ENCODE data around the gene RTN4RL2. TPM values are rescaled to one million over a fixed set of nuclear protein-coding genes. Genes with fewer than 3 reads are reported as not detected.

RTN4RL2 gene
- under 1 TPM; 0.43 to 0.44 TPM for total RNA-seq

DNA sequence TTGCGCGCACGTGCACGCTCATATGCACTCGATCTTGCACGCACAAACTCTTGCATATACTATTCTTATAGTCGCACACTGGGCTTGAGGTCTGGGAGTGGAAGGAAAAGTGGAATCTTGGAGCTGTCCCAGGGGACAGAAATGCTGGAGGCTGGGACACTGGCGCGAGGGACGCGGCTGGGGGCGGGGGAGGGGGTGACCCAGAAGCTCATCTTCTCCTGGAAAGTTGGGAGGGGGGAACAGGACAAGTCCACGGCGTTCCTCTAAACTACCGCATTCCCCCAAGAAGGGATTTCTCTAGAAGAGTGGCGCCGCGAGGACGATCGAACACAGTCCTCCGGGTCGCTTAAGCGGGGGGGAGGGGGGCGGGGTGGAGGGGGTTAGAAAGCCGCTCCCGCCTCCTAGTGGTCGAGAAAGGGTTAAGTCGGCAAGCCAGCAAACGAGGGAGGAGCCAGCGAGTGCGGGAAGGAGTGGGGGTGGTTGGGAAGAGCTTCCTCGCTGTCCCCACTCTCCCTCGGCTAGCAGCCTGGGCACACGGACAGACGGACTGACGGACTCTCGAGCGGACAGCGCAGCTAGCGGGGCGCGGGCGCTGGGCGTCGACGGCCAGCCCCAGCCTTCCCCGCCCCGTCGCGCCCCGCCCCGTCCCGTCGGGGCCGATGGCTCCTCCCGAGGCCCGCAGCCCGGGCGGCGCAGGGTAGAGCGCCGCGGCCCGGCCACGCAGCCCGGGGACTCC, at the start of gene RTN4RL2:
RTN4RL2 (plus strand) TSS at position 507 of the 736 bp plus-strand sequence. CDS start 338 bp downstream, outside the sequence.
- Mint-ChIP-seq H3K9me3 (no peaks in the 10 kb centered on the region), H3K27ac (no peak within 1 kb of the TSS), H3K4me3 (peak within 1 kb of the TSS; percentile 75), H3K4me1 (peaks cover 21% of the 10 kb centered on the region), H3K27me3 (peaks cover 48% of the 10 kb centered on the region), H3K36me3 (no peaks in the 10 kb centered on the region)
- peak; percentile 59 for DNase-seq

DNA sequence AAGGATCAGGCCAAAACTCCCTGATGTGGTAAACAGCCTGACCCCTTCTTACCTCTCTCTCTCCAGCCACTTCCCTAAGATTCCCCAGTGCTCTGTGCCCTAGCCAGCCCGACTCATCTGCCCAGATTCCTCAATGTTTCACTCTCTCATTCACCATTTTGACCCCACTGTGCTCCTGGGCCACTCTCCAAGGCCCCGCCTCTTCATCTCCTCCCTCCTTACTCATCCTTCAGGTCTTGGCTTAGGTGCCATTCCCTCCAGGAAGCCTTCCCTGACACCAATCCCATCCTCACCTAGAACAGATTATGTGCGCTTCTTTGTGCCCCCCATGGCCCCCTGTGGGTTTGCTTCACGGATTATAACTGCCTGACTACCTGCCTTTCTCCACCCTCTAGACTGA, 46.6 kb upstream of the RTN4RL2 start:
- H3K36me3 Mint-ChIP-seq = peaks cover 80% of the 10 kb centered on the region
- no peaks in the 10 kb centered on the region for H3K9me3 Mint-ChIP-seq
- H3K4me1 Mint-ChIP-seq = peaks cover 59% of the 10 kb centered on the region
- H3K27ac Mint-ChIP-seq = peak overlapping the region; percentile 10
- no peak for DNase-seq
- H3K4me3 Mint-ChIP-seq = peak overlapping the region; percentile 6
- no peaks in the 10 kb centered on the region for H3K27me3 Mint-ChIP-seq

DNA sequence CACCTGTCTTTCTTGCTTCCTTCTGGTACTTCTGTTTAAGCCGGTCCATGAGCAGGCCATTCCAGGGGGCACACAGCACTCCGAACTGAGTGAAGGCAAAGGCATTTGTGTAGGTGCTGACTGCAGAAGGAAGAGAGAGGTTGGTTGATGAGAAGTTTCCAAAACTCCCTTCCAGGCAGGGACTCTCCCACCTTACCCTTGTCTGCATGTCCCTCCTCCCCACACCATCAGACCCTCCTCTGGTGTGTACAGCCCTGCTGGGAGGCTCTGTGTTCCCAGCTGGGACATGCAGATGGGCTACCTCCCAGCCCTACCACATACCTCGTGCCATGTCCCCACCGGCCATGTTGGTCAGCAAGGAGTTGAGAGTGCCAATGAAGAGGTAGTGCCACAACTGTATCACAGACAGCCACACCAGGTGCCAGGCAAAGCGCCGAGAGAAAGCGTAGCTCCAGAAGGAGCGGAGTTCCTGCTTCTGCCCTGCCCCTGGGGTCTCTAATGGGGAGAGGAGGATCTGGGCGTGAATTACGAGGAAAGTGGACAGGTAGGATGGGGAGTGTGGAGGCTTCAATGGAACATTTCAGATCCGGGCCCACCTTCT, 45.6 kb upstream of the RTN4RL2 start:
- peaks cover 79% of the 10 kb centered on the region for H3K36me3 Mint-ChIP-seq
- H3K27ac Mint-ChIP-seq = no peak overlapping the region
- peaks cover 58% of the 10 kb centered on the region for H3K4me1 Mint-ChIP-seq
- H3K4me3 Mint-ChIP-seq = no peak overlapping the region
- no peaks in the 10 kb centered on the region for H3K9me3 Mint-ChIP-seq
- DNase-seq = no peak
- no peaks in the 10 kb centered on the region for H3K27me3 Mint-ChIP-seq

DNA sequence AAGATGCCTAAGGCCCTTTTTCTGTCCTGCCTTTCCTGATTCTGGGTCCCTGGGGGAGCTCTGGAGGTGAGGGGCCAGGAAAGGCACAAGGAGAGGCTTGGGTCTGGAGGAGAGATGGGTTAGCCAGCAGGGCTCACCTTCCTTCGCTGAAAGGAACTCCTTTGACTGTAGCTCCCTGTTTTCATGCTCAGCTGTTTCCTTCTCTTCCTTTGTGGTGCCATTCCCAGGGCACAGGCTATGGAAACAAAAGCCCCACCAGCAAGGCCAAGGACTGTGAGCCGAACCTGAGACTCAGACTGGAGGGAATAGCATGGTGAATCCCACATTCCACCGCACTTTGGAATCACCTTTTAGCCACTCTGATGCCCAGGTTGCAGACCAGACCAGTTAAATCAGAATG, 43.9 kb upstream of the RTN4RL2 start:
- no peaks in the 10 kb centered on the region for H3K27me3 Mint-ChIP-seq
- DNase-seq = no peak
- H3K4me1 Mint-ChIP-seq = peaks cover 63% of the 10 kb centered on the region
- no peak overlapping the region for H3K27ac Mint-ChIP-seq
- no peaks in the 10 kb centered on the region for H3K9me3 Mint-ChIP-seq
- H3K36me3 Mint-ChIP-seq = peaks cover 83% of the 10 kb centered on the region
- no peak overlapping the region for H3K4me3 Mint-ChIP-seq

DNA sequence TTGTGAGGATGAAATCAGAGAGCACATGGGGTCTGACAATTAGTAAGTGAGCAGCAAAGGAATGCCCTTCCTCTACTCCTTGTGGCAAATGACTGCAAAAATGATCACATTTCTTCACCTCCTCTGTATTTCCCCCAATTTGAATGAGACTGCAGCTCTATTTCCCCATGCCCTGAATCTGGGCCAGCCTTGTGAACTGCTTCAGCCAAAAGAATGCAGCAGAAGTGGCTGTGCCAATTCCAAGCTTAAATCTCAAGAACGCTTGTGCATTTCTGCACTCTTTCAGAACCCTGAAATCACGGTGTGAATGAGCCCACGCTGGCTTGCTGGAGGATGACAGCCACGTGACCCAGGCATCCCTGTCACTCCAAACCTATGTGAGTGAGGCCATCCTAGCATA, 43.3 kb upstream of the RTN4RL2 start:
- H3K36me3 Mint-ChIP-seq = peaks cover 86% of the 10 kb centered on the region
- H3K27ac Mint-ChIP-seq = no peak overlapping the region
- no peaks in the 10 kb centered on the region for H3K27me3 Mint-ChIP-seq
- no peak for DNase-seq
- H3K9me3 Mint-ChIP-seq = no peaks in the 10 kb centered on the region
- no peak overlapping the region for H3K4me3 Mint-ChIP-seq
- peaks cover 67% of the 10 kb centered on the region for H3K4me1 Mint-ChIP-seq

DNA sequence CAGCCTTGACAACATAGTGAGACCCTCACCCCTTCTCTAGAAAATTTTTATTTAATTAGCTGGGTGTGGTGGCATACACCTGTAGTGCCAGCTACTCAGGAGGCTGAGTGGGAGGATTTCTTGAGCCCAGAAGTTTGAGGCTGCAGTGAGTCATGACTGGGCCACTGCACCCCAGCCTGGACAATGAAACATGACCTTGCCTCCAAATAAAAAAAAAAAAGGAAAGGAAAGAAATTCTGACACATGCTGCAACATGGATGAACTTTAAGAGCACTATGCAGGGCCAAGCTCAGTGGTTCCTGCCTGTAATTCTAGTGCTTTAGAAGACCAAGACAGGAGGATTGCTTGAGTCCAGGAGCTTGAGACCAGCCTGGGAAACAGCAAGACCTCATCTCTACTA, 42.2 kb upstream of the RTN4RL2 start:
- Mint-ChIP-seq H3K27ac (no peak overlapping the region), H3K27me3 (no peaks in the 10 kb centered on the region), H3K4me1 (peaks cover 75% of the 10 kb centered on the region), H3K4me3 (no peak overlapping the region), H3K36me3 (peaks cover 90% of the 10 kb centered on the region), H3K9me3 (no peaks in the 10 kb centered on the region)
- DNase-seq = no peak

DNA sequence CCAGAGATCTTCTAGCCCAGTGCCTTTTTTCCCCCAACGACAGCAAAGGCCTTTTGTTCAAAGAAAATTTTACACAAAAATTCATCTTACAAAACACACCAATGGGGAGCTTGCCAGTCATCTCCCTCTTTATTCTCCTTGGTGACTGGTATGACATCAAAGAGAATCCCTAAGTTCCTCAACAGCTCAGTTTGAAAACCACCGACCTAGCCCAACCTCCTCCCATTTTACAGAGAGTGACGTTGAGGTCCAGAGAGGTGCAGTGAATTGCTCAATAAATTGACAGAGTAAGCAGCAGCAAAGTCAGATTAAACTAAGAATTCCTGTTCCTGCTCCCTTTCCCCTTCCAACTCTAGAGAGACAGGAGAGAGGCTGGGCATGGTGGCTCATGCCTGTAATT, 41.2 kb upstream of the RTN4RL2 start:
- H3K9me3 Mint-ChIP-seq = no peaks in the 10 kb centered on the region
- no peaks in the 10 kb centered on the region for H3K27me3 Mint-ChIP-seq
- H3K27ac Mint-ChIP-seq = no peak overlapping the region

DNA sequence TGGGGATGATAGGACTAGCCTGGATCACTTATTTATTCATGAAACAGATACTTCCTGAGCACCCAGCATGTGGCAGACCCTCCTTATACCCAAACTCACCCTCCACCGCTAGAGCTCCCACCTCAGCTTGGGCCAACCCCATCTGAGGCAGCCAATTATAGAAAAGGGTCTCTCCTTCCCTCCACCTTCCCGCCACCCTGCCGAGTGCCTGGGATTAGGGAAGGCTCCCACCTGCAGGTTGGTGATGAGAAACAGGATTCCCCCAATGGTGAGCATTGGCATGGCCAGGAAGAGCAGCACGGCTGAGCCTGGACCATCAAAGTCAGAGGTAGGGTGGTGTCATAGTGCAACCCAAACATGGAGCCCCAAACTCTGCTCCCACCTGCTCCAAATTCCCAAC, 39.3 kb upstream of the RTN4RL2 start:
- Mint-ChIP-seq H3K36me3 (peaks cover 94% of the 10 kb centered on the region), H3K4me3 (no peak overlapping the region), H3K9me3 (no peaks in the 10 kb centered on the region), H3K4me1 (peaks cover 65% of the 10 kb centered on the region), H3K27ac (peak overlapping the region; percentile 20), H3K27me3 (no peaks in the 10 kb centered on the region)
- DNase-seq = no peak

More for the DNA sequence above, 41.2 kb upstream of the RTN4RL2 start:
- Mint-ChIP-seq H3K4me3 (no peak overlapping the region), H3K36me3 (peaks cover 90% of the 10 kb centered on the region), H3K4me1 (peaks cover 73% of the 10 kb centered on the region)
- no peak for DNase-seq

DNA sequence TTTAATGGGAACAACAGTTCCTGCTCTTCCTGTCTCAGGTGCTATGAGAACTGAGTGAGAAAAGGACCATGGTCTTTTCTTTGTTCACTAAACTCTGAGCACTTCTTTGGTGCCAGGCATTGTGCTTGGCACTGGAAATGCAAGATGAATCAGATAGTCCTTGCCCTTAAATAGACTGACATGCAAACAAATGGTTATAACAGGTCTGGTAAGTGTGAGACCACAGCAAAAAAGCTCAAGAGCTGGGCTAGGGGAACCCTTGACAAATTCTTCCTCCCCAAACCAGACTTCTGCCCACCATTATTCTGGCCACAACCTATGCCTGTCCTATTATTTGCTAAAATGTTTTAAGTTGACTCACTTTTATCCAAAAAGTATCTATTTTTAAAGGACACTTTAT, 38.5 kb upstream of the RTN4RL2 start:
- DNase-seq = no peak
- H3K36me3 Mint-ChIP-seq = peaks cover 95% of the 10 kb centered on the region
- no peak overlapping the region for H3K4me3 Mint-ChIP-seq
- H3K9me3 Mint-ChIP-seq = no peaks in the 10 kb centered on the region
- H3K27ac Mint-ChIP-seq = no peak overlapping the region
- H3K4me1 Mint-ChIP-seq = peaks cover 57% of the 10 kb centered on the region
- no peaks in the 10 kb centered on the region for H3K27me3 Mint-ChIP-seq

DNA sequence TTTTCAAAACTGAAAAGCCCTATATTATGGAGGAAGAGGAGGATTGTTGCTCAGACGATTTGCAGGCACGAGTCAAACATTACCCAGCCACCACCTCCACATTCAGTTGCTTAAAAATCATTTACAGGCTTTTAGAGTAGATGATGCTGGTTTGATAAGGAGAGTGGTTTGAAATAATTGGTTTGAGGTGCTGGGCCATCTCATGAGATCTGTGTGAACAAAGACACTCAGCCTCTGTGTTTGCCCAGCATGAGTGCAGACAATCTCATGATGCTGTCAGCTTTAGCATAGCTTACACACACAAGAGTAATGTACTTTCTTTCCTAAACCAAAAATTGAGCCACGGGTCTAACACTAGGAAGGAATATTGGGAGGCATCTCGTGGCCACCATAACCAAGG, 37.7 kb upstream of the RTN4RL2 start:
- Mint-ChIP-seq H3K4me3 (peak overlapping the region; percentile 96), H3K9me3 (no peaks in the 10 kb centered on the region), H3K4me1 (peaks cover 57% of the 10 kb centered on the region), H3K27ac (peak overlapping the region; percentile 34), H3K36me3 (peaks cover 87% of the 10 kb centered on the region), H3K27me3 (no peaks in the 10 kb centered on the region)
- no peak for DNase-seq

DNA sequence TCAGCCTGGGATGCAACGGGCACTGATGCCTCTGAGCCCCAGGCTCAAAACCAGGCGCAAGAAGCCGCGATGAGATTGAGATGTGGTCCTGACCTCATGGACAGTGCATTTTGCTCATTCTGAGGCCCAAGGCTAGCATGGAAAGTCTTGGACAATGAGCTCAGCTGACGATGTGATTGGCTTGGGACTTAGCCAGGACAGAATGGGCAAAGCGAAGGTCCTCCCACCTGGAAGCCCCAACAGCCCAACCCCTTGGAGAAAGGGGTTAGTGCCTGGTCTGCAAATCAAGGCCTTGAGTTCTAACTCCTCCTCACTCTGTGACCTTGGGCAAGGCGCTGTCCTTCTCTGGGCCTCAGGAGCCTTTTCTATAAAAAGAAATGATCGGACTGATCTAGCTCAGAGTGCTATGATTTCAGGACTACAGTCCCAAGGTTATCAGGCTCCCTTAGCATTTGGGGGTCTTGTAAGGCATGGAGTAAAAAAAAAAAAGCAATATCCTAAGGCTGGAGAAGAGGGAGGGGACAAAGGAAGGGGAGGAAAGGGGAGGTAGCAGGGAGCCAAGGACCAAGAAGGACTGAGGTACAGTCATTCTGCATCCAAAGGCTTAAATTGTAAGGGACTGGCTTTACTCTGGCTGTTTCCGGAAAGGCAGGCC, 36.1 kb upstream of the RTN4RL2 start:
- peak overlapping the region; percentile 96 for H3K4me3 Mint-ChIP-seq
- H3K27me3 Mint-ChIP-seq = no peaks in the 10 kb centered on the region
- no peak for DNase-seq
- H3K9me3 Mint-ChIP-seq = no peaks in the 10 kb centered on the region
- peaks cover 53% of the 10 kb centered on the region for H3K4me1 Mint-ChIP-seq
- peak overlapping the region; percentile 97 for H3K27ac Mint-ChIP-seq
- H3K36me3 Mint-ChIP-seq = peaks cover 73% of the 10 kb centered on the region

DNA sequence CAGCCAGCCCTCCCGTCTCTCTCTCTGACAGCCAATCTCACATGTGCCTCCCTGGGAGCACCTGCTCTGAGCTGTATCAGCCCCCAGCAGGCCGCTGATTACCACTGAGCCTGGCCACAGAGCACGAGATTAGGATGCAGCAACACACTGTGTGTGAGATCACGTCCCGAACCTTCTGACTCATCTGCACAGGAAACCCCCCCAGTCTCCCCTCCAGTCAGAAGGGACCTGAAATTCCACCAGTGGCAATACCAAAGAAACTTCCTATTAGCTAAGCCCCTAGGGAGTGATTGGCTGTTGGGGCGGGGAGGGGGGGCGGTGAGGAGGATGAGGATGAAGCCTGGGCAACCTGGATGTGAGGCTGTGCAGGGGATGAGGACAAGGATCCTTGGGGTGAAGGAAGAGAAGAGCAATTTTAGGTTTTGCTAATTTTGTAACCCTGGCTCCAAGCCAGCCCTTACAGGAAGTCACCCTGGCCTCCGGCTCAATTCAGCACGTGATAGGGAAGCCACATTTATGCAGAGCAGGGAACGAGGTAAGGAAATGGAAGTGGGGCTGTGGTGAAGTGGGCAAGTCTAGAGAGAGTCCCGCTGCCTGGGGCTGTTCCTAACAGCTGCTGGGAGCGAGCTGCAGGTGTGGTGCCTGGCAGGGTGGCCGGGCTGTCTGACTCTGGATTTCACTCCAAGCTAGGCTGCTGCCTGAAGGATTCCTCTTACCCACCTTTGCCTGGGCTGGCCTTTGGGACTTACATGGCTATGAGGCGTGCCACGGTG, 35.4 kb upstream of the RTN4RL2 start:
- peak; percentile 91 for DNase-seq
- Mint-ChIP-seq H3K4me1 (peaks cover 49% of the 10 kb centered on the region), H3K4me3 (peak overlapping the region; percentile 96), H3K27ac (peak overlapping the region; percentile 97), H3K9me3 (no peaks in the 10 kb centered on the region), H3K27me3 (no peaks in the 10 kb centered on the region), H3K36me3 (peaks cover 67% of the 10 kb centered on the region)

DNA sequence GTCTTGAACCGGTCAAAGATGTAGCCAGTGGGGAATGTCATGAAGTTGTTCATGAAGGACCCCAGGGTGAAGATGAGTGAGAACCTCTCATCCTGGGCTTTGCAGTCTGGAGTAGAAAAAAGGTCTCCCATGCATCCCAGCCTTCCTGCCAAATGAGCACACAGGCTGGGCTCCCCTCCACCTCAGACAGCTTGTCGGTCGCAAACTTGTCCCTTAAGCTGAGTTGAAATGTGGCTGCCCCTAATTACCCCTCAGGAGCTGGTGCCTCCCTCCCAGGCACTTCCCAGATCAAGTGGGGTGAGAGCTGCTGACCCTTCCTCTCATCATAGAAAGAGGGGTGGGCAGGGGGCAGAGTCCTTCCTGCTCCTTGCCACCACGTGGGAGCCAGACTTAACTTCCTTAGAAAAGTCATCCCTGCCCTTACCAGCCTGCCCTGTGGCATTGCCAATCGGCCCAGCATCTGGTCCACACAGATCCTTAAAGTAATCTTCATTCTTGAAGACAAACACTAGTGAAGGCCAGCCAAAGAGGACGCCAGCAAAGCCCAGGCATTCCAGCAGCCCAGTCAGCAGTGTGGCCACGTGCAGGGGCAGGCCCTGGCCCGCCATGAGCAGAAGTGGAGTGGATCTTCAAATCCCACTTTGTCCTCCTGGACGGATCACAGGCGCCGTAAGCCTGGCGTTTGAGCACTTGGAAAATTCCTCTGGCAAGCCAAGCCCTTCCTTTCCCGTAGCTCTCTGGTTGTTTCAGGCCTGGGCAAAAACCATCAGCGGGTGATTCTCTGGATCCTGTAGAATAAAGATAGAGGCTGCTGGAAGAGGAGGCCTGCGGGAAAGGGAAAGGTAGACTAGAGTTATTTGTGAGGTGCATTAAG, 34.5 kb upstream of the RTN4RL2 start:
- DNase-seq = no peak
- H3K4me1 Mint-ChIP-seq = peaks cover 43% of the 10 kb centered on the region
- no peaks in the 10 kb centered on the region for H3K9me3 Mint-ChIP-seq
- peak overlapping the region; percentile 96 for H3K4me3 Mint-ChIP-seq
- peak overlapping the region; percentile 97 for H3K27ac Mint-ChIP-seq
- no peaks in the 10 kb centered on the region for H3K27me3 Mint-ChIP-seq
- peaks cover 59% of the 10 kb centered on the region for H3K36me3 Mint-ChIP-seq

DNA sequence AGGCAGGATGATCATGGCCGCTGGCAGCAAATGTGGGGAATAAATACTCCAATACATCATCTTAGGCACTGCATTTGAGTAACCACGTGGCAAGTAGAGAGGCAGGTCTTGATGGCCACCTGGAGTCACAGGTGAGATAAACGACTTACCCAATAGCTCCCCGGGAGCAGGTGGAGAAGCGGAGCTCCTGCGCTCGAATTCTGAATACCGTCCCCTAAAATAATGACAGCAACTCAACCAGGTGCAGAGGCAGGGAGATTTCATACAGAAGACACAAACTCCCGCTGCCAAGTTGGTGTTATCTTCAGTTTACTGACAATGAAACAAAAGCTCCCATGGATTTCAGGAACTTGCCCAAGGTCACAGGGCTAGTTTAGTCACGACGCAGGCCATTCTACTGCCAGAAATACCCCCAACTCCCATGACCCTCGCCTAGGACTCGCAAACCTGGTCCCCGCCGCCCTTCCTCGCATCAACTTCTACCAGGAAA, 33.8 kb upstream of the RTN4RL2 start:
- DNase-seq = no peak
- Mint-ChIP-seq H3K4me1 (peaks cover 38% of the 10 kb centered on the region), H3K27me3 (no peaks in the 10 kb centered on the region), H3K27ac (peak overlapping the region; percentile 97), H3K36me3 (peaks cover 52% of the 10 kb centered on the region), H3K9me3 (no peaks in the 10 kb centered on the region), H3K4me3 (peak overlapping the region; percentile 96)

All from activated naive CD8-positive, alpha-beta T cell treated with anti-CD3 and anti-CD28 coated beads for 36 hours (primary cell).